ENCODE data around the gene LRRC1. TPM values are rescaled to one million over a fixed set of nuclear protein-coding genes. Genes with fewer than 3 reads are reported as not detected.
"Not testable (repeated sequence)": the region's sequence is repeated elsewhere in the genome, so short reads cannot be mapped to it uniquely, and the experiment has no call there.

Gene LRRC1
- total RNA-seq, result 1 to 10 TPM; 3.8 to 4.9 TPM
- long read RNA-seq, partial matches to known transcripts, result 1 of 5 reads
- long read RNA-seq, other reads (novel, unspliced or antisense), result 3 of 5 reads

DNA sequence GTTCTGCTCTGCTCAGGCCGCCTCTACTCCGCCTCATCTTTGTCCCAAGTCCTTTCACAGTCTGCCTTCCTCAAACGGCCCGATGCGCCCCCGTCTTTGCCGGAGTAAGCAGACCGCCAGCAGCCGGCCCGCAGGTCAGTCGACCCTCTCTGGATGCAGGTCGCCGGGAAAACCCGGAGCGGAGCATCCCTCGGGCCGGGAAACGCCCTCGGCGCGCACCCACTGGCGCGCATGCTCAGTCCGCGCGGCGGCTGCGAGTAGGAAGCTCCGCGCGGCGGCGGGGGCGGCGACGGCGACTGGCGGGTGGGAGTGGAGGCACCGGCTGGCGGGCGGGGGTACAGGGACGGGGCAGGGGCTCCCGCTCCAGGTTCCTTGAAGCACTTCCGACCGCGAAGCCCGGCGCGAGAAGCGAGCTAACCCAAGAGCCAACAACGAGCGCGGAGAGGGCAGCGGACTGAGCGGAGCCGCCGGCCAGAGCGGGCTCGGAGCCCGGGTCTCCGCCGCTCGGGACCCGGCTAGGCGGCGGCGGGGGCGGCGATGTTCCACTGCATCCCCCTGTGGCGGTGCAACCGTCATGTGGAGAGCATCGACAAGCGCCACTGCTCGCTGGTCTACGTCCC lies at the start of gene LRRC1:
Gene LRRC1 (plus strand): TSS at position 286 of the 620 bp plus-strand sequence. CDS start 252 bp downstream, at position 538.
- peak; percentile 93 for ATAC-seq
- intact Hi-C loops (cut with DNase I), result loop anchor here in 1 of 2 donors (5.0 kb wide), 1 partner anchor 162 kb away; no protein-coding TSS in a partner anchor
- peak; percentile 94 for DNase-seq

DNA sequence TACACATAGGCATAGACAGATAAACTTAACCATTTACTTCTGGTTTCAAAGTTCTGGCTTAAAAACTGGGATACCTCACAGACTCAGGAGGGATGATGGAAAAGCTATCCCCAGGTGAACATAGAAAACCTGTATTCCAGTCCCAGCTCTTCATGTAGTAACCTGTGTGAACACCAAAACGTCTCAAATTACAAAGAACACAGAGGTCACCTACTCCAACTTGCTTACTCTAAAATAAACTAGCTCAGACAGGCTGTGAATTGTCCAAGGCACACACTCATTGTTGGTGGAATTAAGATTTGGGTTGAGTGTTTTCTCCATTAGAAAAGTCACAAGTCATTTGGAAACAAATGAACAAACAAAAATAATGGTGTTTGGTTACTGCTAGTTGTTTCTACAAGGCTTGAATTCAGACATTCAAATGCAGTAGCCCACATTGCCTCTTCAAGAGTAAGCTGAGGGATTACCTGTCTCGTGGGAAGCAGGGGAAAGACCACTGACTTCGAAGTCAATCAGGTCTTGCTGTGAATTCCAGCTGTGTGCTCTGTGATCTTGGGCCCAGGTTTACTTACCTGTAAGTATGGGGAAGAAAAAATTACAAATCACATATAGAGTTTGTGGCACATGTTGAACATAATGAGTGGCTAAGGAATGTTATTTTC lies 48.2 kb upstream of the LRRC1 start:
- DNase-seq, result no peak
- intact Hi-C loops (cut with DNase I), result no loop called here
- no peak for ATAC-seq

DNA sequence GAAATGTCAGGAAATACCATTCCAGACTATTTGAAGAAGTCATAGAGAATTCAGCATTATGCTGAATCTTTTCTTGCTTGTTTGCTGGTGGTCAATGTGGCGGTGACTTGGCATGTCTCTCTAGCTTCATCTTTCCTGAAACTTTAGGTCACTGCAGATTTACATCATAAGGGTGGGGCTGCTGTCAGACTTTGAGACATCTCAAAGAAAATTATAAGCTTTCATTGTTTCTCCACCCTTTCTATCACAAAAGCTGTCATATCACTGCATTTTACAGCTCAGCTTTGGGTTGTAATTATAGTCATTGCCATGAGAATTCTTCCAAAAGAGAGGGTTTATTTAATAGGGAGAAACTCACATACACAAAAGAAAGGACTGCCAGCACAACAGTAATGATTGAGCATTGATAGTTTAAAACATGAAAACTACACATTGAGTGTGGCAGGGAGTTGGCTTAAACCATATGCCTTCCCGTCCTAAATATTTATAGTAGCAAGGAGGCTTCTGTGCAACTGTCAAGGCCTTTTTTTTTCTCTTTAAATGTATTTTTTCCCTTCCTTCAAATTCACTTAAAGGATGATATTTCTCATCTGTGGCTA lies 44.7 kb upstream of the LRRC1 start:
- ATAC-seq, result no peak
- intact Hi-C loops (cut with DNase I), result no loop called here
- DNase-seq, result no peak

DNA sequence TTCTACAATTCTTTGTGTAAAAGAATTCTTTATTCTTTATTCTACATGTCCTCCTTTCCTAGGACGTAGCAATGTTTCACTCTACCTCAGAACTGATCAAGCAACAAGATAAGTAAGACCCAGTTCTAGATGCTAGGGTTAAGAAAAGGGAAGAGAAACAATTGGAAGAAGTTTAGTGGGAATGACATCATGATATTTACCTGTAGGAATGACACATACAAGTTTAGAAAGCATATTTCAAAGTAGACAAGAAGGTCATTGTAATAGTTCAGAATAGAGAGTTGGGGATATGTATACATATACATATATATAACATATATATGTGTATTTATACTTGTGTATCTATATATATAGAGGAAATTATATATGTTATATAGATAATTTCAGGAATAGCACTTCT lies 43.4 kb upstream of the LRRC1 start:
- no peak for ATAC-seq
- DNase-seq, result no peak
- intact Hi-C loops (cut with DNase I), result no loop called here

DNA sequence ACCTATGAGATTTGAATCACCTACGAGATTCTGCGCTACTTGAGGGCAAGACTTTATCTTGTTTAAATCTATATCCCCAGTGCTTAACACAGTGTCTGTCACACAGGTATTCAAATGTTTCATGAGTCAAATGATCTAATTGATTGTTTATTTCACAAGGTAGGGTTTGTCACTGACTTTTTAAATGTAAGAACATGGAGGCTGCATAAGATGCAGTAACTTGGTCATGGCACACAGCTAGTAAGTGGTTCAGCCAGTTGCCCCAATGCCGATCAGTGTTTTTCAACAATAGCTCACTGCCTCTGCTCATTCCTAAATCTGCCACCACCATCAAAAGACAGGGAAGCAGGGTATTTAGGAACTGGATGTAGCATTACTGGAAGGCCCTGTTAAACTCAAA lies 42.4 kb upstream of the LRRC1 start:
- intact Hi-C loops (cut with DNase I), result no loop called here
- DNase-seq (no peak), ATAC-seq (no peak)

DNA sequence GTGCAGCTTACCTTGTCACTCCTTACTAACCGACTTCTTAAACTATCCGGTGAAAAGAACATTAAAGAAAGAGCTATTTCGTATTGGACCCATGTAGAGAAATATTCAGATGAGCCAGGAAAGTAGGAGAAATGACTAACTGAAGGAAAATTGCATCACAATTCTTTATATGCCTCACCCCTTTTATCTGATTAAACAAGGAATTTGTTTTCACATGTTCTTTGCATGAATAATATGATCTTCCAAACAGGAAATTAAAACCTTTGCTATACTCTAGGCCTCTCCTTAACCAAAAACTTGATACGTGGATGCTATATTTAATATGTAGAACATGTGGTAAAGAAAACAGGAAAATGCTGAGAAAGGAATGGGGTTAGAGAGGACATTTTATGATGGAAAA lies 41.9 kb upstream of the LRRC1 start:
- DNase-seq (no peak), ATAC-seq (peak in 1 of 2 donors; percentile 70)
- intact Hi-C loops (cut with DNase I), result no loop called here

DNA sequence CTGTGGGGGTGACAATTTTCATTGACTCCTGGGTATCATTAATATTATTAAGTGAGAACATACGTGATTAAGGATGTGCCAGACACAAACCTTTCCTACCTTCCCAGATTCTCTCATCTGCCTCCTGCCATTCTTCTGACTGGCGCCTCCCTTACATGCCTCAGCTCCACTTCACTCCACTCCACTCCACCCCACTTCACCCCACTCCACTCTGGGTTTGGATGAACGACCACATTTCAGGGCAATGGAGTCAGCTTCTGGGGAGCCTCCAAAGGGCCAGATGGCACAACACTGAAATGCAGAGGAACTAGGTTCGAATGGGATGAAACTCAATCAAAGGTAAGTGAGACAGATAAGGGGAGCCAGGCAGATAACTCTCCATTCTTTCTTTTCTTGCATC lies 40.5 kb upstream of the LRRC1 start:
- intact Hi-C loops (cut with DNase I), result no loop called here
- DNase-seq, result no peak

DNA sequence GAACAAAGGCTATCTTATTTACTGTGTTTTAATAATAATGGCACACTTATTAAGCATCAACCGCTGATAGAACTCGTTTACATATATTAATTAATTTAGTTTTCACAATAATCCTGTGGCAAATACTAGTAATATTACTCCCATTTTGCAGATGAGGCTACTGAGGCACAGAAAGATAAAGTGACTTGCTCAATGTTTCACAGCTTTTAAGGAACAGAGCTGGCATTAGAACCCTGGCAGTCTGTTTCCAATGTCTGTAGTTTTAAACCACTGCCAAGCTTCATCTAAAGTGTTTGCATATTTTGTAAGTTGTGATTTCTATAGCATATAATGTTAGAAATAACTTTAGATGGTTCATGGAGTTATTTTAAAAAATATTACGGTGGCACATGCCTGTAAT lies 38.4 kb upstream of the LRRC1 start:
- DNase-seq (no peak), ATAC-seq (no peak)
- intact Hi-C loops (cut with DNase I), result no loop called here

More for the DNA sequence above, 40.5 kb upstream of the LRRC1 start:
- ATAC-seq, result no peak

DNA sequence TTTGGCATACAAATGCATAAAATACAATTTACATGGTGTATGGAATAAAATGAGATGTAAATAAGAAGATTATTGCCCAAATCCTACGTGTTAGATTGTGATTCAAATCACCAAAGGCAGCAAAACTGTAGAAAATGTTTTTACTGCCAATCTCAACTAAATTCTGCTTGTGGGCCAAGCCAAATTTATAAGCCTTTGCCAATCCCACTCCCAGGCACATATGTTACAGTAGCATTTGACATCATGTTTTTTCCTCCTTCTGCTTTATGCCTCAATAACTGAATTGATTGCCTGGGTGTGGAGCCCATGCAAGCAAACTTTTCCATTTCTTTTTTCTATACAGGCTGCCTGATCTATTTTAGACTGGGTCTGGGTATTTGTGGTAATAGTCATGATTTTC lies 36.3 kb upstream of the LRRC1 start:
- no peak for ATAC-seq
- DNase-seq, result no peak
- intact Hi-C loops (cut with DNase I), result no loop called here

DNA sequence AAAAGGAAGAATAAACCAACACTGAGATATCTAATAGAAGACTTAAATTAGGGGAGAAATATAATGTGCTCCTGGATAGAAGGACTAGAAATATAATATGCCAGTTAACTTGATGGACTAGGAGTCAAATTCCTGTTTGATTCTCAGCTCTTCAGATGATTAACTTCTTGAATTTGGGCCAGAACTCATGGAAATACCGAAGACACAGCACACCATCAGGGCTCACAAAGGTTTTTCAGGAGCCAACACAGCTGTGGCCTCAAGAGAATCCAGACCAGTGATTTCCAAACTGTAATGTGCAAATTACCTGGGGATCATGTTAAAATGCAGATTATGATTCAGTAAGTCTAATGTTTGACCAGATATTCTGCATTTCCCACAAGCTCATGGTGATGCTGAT lies 33.8 kb upstream of the LRRC1 start:
- peak in 1 of 2 donors; percentile 50 for ATAC-seq
- intact Hi-C loops (cut with DNase I), result no loop called here
- no peak for DNase-seq

DNA sequence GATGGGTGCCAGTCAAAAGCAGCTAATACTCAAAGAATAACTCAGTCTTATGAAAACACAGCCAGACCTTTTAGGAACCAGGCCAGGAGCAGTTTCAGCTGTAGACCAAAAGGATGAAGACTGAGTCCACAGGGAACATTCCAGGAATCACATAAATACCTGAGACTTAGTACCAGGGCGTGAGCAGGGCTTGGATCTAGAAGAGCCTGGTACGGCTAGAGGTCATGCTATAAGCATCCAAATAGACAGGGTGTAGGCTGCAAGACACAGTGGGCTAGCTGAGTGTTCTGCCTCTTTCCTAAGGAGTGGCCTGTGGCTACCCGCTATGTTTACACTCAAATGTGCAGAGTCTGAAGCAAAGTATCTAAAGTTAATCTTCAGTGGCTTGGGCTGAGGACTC lies 29.5 kb upstream of the LRRC1 start:
- ATAC-seq, result peak in 1 of 2 donors; percentile 95
- DNase-seq, result peak; percentile 22
- intact Hi-C loops (cut with DNase I), result no loop called here

DNA sequence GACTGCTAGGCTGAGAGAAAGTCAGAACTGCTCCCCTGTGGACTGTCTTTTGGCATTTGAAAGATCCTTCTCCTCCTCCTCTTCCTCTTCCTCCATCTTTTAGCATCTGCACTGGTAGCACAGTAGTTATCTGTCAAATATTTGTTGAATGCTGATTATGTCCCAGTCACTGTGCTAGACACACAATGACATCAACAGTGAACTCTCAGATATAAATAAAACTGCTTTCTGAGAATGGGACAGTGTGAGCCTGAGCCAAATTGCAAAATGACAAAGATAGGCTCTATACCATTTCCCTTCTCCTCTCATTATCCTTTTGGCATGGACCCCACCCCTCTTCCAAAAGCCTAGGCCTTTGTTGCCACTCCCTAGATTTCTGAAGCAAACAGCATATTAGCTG lies 27.9 kb upstream of the LRRC1 start:
- intact Hi-C loops (cut with DNase I), result no loop called here
- no peak for DNase-seq
- no peak for ATAC-seq

DNA sequence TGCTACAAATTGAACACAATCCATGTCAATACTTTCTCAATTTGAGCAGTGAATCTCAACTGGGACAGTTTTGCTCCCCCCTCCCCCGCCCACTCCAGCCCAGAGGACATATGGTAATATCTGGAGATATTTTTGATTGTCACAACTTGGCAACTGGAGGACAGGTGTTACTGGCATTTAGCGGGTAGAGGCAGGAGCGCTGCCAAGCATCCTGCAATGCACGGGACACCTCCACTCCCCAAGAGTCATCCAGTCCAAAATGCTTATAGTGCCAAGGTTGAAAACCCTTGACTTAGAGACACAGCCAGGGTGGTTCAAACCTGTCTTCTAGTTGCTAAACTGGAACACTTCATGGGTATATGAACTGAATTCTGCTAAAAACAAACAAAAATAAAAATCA lies 26.9 kb upstream of the LRRC1 start:
- intact Hi-C loops (cut with DNase I), result no loop called here
- DNase-seq (no peak), ATAC-seq (no peak)

DNA sequence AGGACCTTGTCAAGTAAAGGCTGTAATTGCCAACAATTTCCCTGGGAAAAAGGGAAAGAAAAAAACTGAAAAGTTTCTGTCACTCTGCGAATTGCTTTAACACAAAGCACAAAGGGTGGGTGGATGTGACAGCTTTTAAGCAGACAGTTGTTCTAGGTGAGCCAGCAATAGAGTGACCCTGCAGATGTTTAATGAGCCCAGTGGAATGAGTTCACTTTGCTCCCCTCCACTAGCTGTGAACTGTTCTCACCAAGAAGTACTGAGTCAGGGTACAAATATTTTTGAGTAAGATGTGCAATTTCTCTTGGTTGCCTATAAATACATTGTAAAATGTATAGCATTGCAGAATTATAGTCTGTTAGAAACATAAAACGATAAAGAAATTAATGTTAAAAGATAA lies 26.2 kb upstream of the LRRC1 start:
- ATAC-seq (no peak), DNase-seq (no peak)
- intact Hi-C loops (cut with DNase I), result no loop called here

DNA sequence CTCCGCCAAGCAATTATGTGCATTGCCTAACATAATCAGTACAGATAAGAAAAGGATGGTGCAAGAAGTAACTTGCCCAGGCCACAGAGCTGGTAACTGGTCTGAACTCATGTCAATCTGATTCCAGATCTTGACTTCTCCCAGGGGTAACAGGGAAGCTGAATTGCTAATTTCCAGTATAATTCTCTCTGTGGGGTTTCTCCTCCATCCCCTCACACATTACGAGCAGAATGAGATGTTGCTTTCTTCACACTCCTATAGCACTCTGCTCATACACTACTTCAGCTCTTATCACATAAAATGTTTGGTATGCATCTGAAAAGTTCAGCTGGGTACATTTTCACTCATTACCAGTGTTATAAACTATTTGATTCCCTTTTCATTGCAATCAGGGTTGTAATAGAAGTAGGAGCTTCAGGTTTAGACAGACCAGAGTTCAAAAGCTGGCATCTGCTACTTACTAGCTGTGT lies 24.0 kb upstream of the LRRC1 start:
- DNase-seq (no peak), ATAC-seq (peak in 1 of 2 donors; percentile 78)
- intact Hi-C loops (cut with DNase I), result no loop called here

DNA sequence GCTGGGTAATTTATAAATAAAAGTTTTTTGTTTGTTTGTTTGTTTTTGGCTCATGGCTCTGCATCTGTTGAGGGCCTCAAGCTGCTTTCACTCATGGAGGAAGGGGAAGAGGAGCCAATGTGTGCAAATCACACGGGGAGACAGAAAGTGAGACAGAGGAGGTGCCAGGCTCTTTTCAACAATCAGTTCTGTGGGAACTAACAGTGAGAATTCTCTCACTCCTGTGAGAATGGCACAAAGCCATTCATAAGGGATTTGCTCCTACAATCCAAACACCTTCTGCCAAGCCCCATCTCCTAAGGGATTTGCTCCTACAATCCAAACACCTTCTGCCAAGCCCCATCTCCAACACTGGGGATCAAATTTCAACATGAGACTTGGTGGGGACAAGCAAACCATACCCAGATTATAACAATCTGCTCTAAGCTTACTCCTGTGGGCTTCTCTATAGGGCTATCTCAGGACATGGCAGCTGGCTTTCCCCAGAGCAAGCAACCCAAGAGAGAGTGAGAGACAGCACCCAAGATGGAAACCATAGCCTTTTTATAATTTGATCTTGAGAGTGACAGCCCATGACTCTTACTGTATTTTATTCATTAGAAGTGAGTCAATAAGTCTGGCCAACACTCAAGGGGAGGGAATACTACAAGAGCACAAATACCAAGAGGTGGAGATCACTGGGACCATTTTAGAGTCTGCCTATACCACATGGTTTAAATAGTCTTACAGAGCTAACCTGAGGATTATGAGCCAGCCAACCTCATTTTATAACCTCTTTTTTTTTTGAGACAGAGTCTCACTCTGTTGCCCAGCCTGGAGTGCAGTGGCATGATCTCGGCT lies 22.8 kb upstream of the LRRC1 start:
- DNase-seq (no peak), ATAC-seq (peak; percentile 65 to 85)
- intact Hi-C loops (cut with DNase I), result no loop called here

DNA sequence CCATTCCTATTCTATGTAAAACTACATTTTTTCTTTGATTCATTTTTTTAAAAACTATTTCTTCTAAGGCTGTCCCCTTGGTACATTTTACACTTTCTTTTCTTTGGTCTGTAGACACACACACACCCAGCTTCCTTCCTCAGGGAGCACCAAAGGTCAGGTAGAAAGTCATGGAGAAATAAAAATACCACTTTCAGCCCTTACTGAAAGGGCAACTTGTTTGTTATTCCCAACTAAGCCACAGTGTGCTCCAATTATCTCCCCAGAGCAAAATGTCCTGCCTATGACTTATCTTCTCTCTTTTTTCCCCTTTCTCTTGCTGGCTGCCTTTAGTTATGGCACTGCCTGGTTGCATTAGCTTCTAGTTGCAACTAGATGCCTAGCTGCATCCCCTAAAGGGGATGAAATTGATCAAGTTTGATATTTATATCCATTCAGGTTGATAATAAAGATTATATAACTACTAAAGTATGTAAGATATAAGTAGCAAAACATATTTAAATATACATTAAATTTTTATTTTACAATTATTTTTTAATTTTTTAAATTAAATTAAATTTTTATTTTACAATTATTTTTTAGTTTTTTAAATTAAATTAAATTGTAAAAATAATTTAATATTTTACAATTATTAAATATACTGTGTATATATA lies 21.6 kb upstream of the LRRC1 start:
- intact Hi-C loops (cut with DNase I), result no loop called here
- ATAC-seq (no peak), DNase-seq (no peak)

DNA sequence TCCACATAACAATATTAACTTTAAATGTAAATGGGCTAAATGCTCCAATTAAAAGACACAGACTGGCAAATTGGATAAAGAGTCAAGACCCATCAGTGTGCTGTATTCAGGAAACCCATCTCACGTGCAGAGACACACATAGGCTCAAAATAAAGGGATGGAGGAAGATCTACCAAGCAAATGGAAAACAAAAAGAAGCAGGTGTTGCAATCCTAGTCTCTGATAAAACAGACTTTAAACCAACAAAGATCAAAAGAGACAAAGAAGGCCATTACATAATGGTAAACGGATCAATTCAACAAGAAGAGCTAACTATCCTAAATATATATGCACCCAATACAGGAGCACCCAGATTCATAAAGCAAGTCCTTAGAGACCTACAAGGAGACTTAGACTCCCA lies 18.7 kb upstream of the LRRC1 start:
- DNase-seq; intact Hi-C loops (cut with DNase I); ATAC-seq: not testable (repeated sequence)

DNA sequence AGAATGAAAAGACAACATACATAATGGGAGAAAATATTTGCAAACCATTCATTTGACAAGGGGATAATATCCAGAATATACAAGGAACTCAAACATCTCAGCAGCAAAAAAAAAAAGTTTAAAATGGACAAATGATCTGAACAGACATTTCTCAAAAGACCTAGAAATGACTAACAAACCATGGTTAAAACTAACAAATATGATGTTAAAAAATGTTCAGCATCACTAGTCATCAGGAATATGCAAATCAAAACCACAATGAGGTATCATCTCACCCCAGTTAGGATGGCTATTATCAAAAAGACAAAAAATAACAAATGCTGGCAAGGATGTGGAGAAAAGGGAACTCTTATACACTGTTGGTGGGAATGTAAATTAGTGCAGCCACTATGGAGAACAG lies 9.8 kb upstream of the LRRC1 start:
- ATAC-seq; intact Hi-C loops (cut with DNase I); DNase-seq: not testable (repeated sequence)
